Tibial nerve (tissue), 3 donors: Measurements from ENCODE around the gene MYL6.

Experiments used
- POLR2A ChIP-seq, 2 donors: fragments of 450-650 bp; IDR thresholded peaks; one replicate each; pipeline ENCODE4 v1.6.1; 2017; ENCODE audit warnings: antibody characterized with exemption in 2 of 2, mild to moderate bottlenecking in 2 of 2, moderate library complexity in 2 of 2
- TF ChIP-seq, protein P1 (sequence below), 5 experiments: fragments of 200-600 bp in 3 of 5; fragments of 450-650 bp in 2 of 5; sonication (generic) in 3 of 5; IDR thresholded peaks; one replicate each; pipeline ENCODE4 v1.5.1; 2016 to 2019; ENCODE audit warnings: antibody characterized with exemption in 5 of 5, mild to moderate bottlenecking in 3 of 5, moderate library complexity in 2 of 5

DNA sequence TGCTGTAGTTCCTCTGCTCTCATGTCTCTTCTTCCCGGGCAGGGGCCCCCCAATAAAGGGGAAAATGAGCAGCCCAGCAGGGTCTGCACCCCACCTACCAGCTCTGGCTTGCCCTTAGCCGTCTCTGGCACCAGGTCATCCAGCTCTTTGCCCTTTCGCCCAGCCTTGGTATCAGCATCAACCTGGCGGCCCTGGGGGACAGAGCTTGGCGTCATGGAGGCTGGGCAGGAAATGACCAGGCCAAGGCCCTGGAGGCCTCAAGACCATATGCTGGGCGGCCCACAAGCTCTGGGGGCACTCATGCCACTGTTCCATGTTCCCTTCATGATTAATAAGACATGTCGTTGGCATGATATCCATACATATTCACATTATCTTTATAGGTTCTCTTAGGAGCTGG lies 14.7 kb downstream of the MYL6 start:
- TF ChIP-seq, protein P1, sequence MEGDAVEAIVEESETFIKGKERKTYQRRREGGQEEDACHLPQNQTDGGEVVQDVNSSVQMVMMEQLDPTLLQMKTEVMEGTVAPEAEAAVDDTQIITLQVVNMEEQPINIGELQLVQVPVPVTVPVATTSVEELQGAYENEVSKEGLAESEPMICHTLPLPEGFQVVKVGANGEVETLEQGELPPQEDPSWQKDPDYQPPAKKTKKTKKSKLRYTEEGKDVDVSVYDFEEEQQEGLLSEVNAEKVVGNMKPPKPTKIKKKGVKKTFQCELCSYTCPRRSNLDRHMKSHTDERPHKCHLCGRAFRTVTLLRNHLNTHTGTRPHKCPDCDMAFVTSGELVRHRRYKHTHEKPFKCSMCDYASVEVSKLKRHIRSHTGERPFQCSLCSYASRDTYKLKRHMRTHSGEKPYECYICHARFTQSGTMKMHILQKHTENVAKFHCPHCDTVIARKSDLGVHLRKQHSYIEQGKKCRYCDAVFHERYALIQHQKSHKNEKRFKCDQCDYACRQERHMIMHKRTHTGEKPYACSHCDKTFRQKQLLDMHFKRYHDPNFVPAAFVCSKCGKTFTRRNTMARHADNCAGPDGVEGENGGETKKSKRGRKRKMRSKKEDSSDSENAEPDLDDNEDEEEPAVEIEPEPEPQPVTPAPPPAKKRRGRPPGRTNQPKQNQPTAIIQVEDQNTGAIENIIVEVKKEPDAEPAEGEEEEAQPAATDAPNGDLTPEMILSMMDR (IDR thresholded peaks at IDR 0.05) = no peak
- no peak for TF ChIP-seq POLR2A (IDR thresholded peaks at IDR 0.05)
